Neural progenitor cell (in vitro differentiated cells): Measurements from ENCODE around the gene CTNNA1. TPM values are rescaled to one million over a fixed set of nuclear protein-coding genes. Genes with fewer than 3 reads are reported as not detected.
"Not testable (repeated sequence)": the region's sequence is repeated elsewhere in the genome, so short reads cannot be mapped to it uniquely, and the experiment has no call there.

Experiments
- DNase-seq: peaks from one replicate; pipeline ENCODE4 v3.0.0-alpha.2; 2016; ENCODE audit warnings: low spot score
- H2AFZ ChIP-seq: fragments of 200-600 bp; sonication (generic); replicated peaks from 2 replicates; pipeline ENCODE4 v1.6.1; 2016; ENCODE audit warnings: antibody characterized with exemption
- H3F3A ChIP-seq: fragments of 200-600 bp; sonication (generic); 2 replicates; pipeline ENCODE4 v1.6.1; 2016; ENCODE audit warnings: antibody characterized with exemption, low read depth
- H3K27ac ChIP-seq: fragments of 200-600 bp; sonication (generic); 2 replicates; pipeline ENCODE4 v1.5.1; 2016; ENCODE audit warnings: mild to moderate bottlenecking
- H3K27me3 ChIP-seq: fragments of 200-600 bp; sonication (generic); 2 replicates; pipeline ENCODE4 v1.6.1; 2016; ENCODE audit warnings: mild to moderate bottlenecking, moderate library complexity
- H3K36me3 ChIP-seq: fragments of 200-600 bp; sonication (generic); 2 replicates; pipeline ENCODE4 v1.5.1; 2016
- H3K4me1 ChIP-seq: fragments of 200-600 bp; sonication (generic); 2 replicates; pipeline ENCODE4 v1.6.1; 2016; ENCODE audit warnings: mixed run types
- H3K4me2 ChIP-seq: fragments of 200-600 bp; sonication (generic); 2 replicates; pipeline ENCODE4 v1.6.1; 2016
- H3K4me3 ChIP-seq: fragments of 200-600 bp; sonication (generic); 2 replicates; pipeline ENCODE4 v1.5.1; 2016
- H3K79me2 ChIP-seq: fragments of 200-600 bp; sonication (generic); 2 replicates; pipeline ENCODE4 v1.6.1; 2016; ENCODE audit warnings: low read depth
- H3K9ac ChIP-seq: fragments of 200-600 bp; sonication (generic); 2 replicates; pipeline ENCODE4 v1.6.1; 2016
- H3K9me3 ChIP-seq: fragments of 200-600 bp; sonication (generic); 2 replicates; pipeline ENCODE4 v1.5.1; 2016; ENCODE audit warnings: low read depth
- H4K20me1 ChIP-seq: fragments of 200-600 bp; sonication (generic); 2 replicates; pipeline ENCODE4 v1.6.1; 2016; ENCODE audit warnings: low read depth
- H3K27ac Mint-ChIP-seq: 3 replicates; pipeline ENCODE4 v1.8.0; 2021; ENCODE audit warnings: mixed read lengths
- H3K27me3 Mint-ChIP-seq: 2 replicates; pipeline ENCODE4 v1.8.0; 2022; ENCODE audit warnings: low read depth, mild to moderate bottlenecking, inconsistent platforms, moderate library complexity, mixed read lengths; ENCODE audit not compliant: insufficient read depth
- H3K36me3 Mint-ChIP-seq: 3 replicates; pipeline ENCODE4 v1.8.0; 2021; ENCODE audit warnings: mixed read lengths
- H3K4me1 Mint-ChIP-seq: 3 replicates; pipeline ENCODE4 v1.8.0; 2021; ENCODE audit warnings: mixed read lengths
- H3K4me3 Mint-ChIP-seq: 3 replicates; pipeline ENCODE4 v1.8.0; 2021; ENCODE audit warnings: mild to moderate bottlenecking, moderate library complexity, mixed read lengths
- H3K9me3 Mint-ChIP-seq: 3 replicates; pipeline ENCODE4 v1.8.0; 2020; ENCODE audit warnings: mixed read lengths
- CTCF ChIP-seq: fragments of 200-600 bp; sonication (generic); IDR thresholded peaks from 2 replicates; pipeline ENCODE4 v1.5.1; 2017; ENCODE audit warnings: antibody characterized with exemption, mild to moderate bottlenecking
- EZH2 ChIP-seq: fragments of 200-600 bp; sonication (generic); IDR thresholded peaks from 2 replicates; pipeline ENCODE4 v1.6.1; 2017; ENCODE audit warnings: antibody characterized with exemption, mild to moderate bottlenecking, moderate library complexity
- EZH2phosphoT487 ChIP-seq: fragments of 200-600 bp; sonication (generic); IDR thresholded peaks from 2 replicates; pipeline ENCODE4 v1.6.1; 2017; ENCODE audit warnings: antibody characterized with exemption
- total RNA-seq: library from RNA; depleted of rRNA; stranded (reverse); fragments of >200 nt; gene quantifications from 2 replicates; pipeline ENCODE4 v1.2.3, GENCODE V29; 2015; ENCODE audit warnings: low replicate concordance

CTNNA1 gene
- total RNA-seq, 1 donor from 2014 or later = 305 TPM

- Mint-ChIP-seq H3K36me3 (peaks cover 53% of the 10 kb centered on the region), H3K4me1 (no peaks in the 10 kb centered on the region), H3K27me3 (no peaks in the 10 kb centered on the region), H3K4me3 (no peak overlapping the region), H3K9me3 (peaks cover 12% of the 10 kb centered on the region), H3K27ac (no peak overlapping the region)
- H3K27ac ChIP-seq = no peak overlapping the region
- no peak overlapping the region for H3K9ac ChIP-seq
- H3K4me2 ChIP-seq = no peak overlapping the region
- TF ChIP-seq CTCF = no peak
- TF ChIP-seq EZH2 = no peak
- no peak for TF ChIP-seq EZH2phosphoT487
- H3K27me3 ChIP-seq = no peaks in the 10 kb centered on the region
- no peak for DNase-seq
- no peaks in the 10 kb centered on the region for H3F3A ChIP-seq
- peaks cover 3% of the 10 kb centered on the region for H3K4me1 ChIP-seq
- no peak overlapping the region for H3K4me3 ChIP-seq
- peaks cover 9% of the 10 kb centered on the region for H3K36me3 ChIP-seq
- H3K79me2 ChIP-seq = peaks cover 94% of the 10 kb centered on the region
- no peaks in the 10 kb centered on the region for H3K9me3 ChIP-seq
- no peak overlapping the region for H2AFZ ChIP-seq
- peaks cover 5% of the 10 kb centered on the region for H4K20me1 ChIP-seq
Measured at GRCh38 chr5:138805096-138805495, 51.9 kb downstream of the CTNNA1 start.

DNA sequence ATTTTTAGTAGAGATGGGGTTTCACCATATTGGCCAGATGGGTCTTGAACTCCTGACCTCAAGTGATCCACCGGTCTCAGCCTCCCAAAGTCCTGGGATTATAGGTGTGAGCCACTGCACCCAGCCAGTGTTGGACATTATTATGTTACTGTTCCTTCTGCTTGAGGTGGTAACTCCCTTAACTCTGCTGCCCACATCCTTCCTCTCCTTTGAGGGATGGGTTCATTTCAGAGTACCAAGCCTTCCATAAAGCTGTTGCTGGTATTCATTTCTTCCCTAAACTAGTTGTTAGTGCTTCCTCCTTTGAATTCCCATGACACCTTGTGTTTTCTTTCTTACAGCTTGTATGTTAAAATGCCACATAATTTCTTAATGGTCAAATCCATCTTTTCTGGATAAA is 54.0 kb downstream of the CTNNA1 start:
- H3K4me1 Mint-ChIP-seq = no peaks in the 10 kb centered on the region
- Histone ChIP-seq H3K27me3 (no peaks in the 10 kb centered on the region), H3F3A (no peaks in the 10 kb centered on the region), H3K9me3 (no peaks in the 10 kb centered on the region), H4K20me1 (peaks cover 5% of the 10 kb centered on the region), H3K36me3 (peaks cover 12% of the 10 kb centered on the region), H3K79me2 (peaks cover 76% of the 10 kb centered on the region), H3K4me2 (no peak overlapping the region), H3K4me3 (no peak overlapping the region), H3K9ac (no peak overlapping the region), H3K27ac (no peak overlapping the region), H3K4me1 (peaks cover 3% of the 10 kb centered on the region), H2AFZ (no peak overlapping the region)
- no peak overlapping the region for H3K27ac Mint-ChIP-seq
- H3K9me3 Mint-ChIP-seq = peaks cover 15% of the 10 kb centered on the region
- no peak for DNase-seq
- H3K36me3 Mint-ChIP-seq = peaks cover 52% of the 10 kb centered on the region
- no peak overlapping the region for H3K4me3 Mint-ChIP-seq
- no peak for TF ChIP-seq EZH2
- TF ChIP-seq CTCF = no peak
- TF ChIP-seq EZH2phosphoT487 = no peak
- H3K27me3 Mint-ChIP-seq = no peaks in the 10 kb centered on the region

DNA sequence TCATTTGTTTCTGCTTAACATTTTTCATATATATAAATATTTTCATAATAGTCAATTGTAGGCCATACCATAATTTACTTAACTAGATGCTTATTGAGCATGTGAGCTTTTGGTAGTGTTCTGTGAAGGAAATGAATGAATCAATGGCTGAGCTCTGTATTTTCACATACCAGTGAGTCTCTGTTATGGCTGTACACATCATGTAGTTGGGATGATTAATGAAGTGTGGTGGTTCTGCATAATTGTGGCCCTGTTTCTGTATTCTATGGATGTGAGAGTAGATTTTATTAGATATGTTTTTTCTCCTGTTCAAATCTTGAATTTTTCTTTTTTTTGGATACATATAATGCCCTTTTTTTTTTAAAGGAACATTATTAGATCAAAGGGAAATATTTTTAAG is 56.2 kb downstream of the CTNNA1 start:
- Mint-ChIP-seq H3K27ac (no peak overlapping the region), H3K9me3 (peaks cover 19% of the 10 kb centered on the region), H3K27me3 (no peaks in the 10 kb centered on the region), H3K36me3 (peaks cover 63% of the 10 kb centered on the region), H3K4me3 (no peak overlapping the region), H3K4me1 (no peaks in the 10 kb centered on the region)
- H3K4me2 ChIP-seq = no peak overlapping the region
- no peaks in the 10 kb centered on the region for H3K9me3 ChIP-seq
- no peak overlapping the region for H2AFZ ChIP-seq
- H3K27ac ChIP-seq = no peak overlapping the region
- no peaks in the 10 kb centered on the region for H3K4me1 ChIP-seq
- no peak for TF ChIP-seq EZH2
- TF ChIP-seq CTCF = no peak
- TF ChIP-seq EZH2phosphoT487 = no peak
- peaks cover 12% of the 10 kb centered on the region for H3K36me3 ChIP-seq
- H3K79me2 ChIP-seq = peaks cover 70% of the 10 kb centered on the region
- H3F3A ChIP-seq = no peaks in the 10 kb centered on the region
- H3K27me3 ChIP-seq = no peaks in the 10 kb centered on the region
- H4K20me1 ChIP-seq = no peaks in the 10 kb centered on the region
- no peak overlapping the region for H3K4me3 ChIP-seq
- DNase-seq = no peak
- no peak overlapping the region for H3K9ac ChIP-seq

- not testable (repeated sequence) for H3K4me1 Mint-ChIP-seq
- peaks cover 13% of the 10 kb centered on the region for H3K9me3 Mint-ChIP-seq
Measured at GRCh38 chr5:138810861-138811260, 57.6 kb downstream of the CTNNA1 start.

More at GRCh38 chr5:138810861-138811260, 57.6 kb downstream of the CTNNA1 start:
- H3K36me3 Mint-ChIP-seq = peaks cover 59% of the 10 kb centered on the region
- H2AFZ ChIP-seq, H3K4me3 ChIP-seq, H3K4me3 Mint-ChIP-seq, H3K27ac Mint-ChIP-seq, H3K27ac ChIP-seq, H4K20me1 ChIP-seq, H3K4me1 ChIP-seq, H3K27me3 ChIP-seq, H3K9me3 ChIP-seq, H3F3A ChIP-seq, DNase-seq, H3K9ac ChIP-seq, H3K27me3 Mint-ChIP-seq, H3K4me2 ChIP-seq: not testable (repeated sequence)
- peaks cover 12% of the 10 kb centered on the region for H3K36me3 ChIP-seq
- peaks cover 70% of the 10 kb centered on the region for H3K79me2 ChIP-seq
